ENCODE data around the gene NUDT22.
A peak's percentile ranks its signal among the peaks of the same experiment; 100 is the strongest.

NUDT22 gene

DNA sequence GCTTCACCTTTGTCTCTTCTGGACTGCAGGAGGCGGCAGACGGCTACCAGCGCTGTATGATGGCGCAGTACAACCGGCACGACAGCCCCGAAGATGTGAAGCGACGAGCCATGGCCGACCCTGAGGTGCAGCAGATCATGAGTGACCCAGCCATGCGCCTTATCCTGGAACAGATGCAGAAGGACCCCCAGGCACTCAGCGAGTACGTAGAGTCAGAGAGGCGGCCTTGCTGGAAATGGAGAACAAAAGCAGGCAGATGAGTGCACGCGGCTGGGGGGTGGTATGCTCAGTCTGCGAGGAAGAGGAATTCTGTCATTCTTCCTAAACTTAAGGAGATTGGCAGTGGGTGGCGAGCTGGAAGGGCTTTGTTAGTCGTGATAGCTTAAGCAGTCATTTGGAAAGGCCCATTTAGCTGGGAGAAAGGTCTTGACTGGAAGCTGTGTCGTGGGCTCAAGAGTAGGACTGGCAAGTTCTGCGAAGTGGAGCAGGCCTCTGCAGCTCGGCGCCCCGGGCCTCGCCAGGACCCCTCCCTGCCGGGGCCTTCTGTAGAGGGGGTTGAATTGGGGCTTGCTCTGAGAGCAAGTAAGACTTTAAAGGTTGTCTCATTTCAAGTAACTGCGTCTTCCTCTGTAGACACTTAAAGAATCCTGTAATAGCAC, 22.5 kb upstream of the NUDT22 start:
- peaks cover 82% of the 10 kb centered on the region for H3K36me3 ChIP-seq (ENCODE audit: control insufficient read depth, low read length)
- TF ChIP-seq EZH2phosphoT487 (IDR thresholded peaks at IDR 0.05; ENCODE audit: borderline replicate concordance, low read length): no peak
- TF ChIP-seq, protein P1, sequence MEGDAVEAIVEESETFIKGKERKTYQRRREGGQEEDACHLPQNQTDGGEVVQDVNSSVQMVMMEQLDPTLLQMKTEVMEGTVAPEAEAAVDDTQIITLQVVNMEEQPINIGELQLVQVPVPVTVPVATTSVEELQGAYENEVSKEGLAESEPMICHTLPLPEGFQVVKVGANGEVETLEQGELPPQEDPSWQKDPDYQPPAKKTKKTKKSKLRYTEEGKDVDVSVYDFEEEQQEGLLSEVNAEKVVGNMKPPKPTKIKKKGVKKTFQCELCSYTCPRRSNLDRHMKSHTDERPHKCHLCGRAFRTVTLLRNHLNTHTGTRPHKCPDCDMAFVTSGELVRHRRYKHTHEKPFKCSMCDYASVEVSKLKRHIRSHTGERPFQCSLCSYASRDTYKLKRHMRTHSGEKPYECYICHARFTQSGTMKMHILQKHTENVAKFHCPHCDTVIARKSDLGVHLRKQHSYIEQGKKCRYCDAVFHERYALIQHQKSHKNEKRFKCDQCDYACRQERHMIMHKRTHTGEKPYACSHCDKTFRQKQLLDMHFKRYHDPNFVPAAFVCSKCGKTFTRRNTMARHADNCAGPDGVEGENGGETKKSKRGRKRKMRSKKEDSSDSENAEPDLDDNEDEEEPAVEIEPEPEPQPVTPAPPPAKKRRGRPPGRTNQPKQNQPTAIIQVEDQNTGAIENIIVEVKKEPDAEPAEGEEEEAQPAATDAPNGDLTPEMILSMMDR (IDR thresholded peaks at IDR 0.05; ENCODE audit: low read depth, low read length, poor library complexity, severe bottlenecking): no peak
- H3K27ac ChIP-seq (ENCODE audit: low read depth, low read length): peak overlapping the region; percentile 95; the same call in 1 of the 2 replicates

DNA sequence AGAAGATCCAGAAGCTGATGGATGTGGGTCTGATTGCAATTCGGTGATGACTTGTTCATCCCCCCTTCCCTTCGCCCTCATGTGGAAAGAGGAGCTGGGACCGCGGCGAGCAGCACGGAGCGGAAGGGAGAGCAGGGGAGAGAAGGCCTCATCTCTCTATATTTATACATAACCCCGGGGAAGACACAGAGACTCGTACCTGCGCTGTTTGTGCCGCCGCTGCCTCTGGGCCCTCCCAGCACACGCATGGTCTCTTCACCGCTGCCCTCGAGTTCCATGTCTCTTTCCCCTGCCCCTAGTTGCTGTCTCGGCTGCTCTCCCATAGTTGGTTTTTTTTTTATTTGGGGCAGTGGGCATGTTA, 22.0 kb upstream of the NUDT22 start:
- Histone ChIP-seq H3K4me1 (ENCODE audit: control insufficient read depth, low read length) (peaks cover 64% of the 10 kb centered on the region), H3K36me3 (ENCODE audit: control insufficient read depth, low read length) (peaks cover 82% of the 10 kb centered on the region), H3K9me2 (replicated peaks; ENCODE audit: control insufficient read depth, low read length) (no peaks in the 10 kb centered on the region), H3F3A (ENCODE audit: control insufficient read depth, insufficient read depth) (peaks cover 34% of the 10 kb centered on the region), H4K20me1 (ENCODE audit: control insufficient read depth, insufficient read depth, low read depth, low read length) (no peaks in the 10 kb centered on the region; the same call in 1 of the 2 replicates), H3K4me2 (ENCODE audit: low read length) (peak overlapping the region; percentile 77), H3K4me3 (ENCODE audit: low read length) (no peak overlapping the region), H3K79me2 (ENCODE audit: control insufficient read depth, low read length) (peaks cover 26% of the 10 kb centered on the region), H3K27ac (ENCODE audit: low read depth, low read length) (peak overlapping the region; percentile 95), H3K9me3 (ENCODE audit: control insufficient read depth, insufficient read depth, low read length) (no peaks in the 10 kb centered on the region), H3K27me3 (ENCODE audit: control insufficient read depth, low read length) (no peaks in the 10 kb centered on the region)
- no peak for TF ChIP-seq EZH2phosphoT487 (IDR thresholded peaks at IDR 0.05; ENCODE audit: borderline replicate concordance, low read length)
- TF ChIP-seq, protein P1 (IDR thresholded peaks at IDR 0.05; ENCODE audit: low read depth, low read length, poor library complexity, severe bottlenecking): no peak

More for the DNA sequence above, 22.5 kb upstream of the NUDT22 start:
- Histone ChIP-seq H3K79me2 (ENCODE audit: control insufficient read depth, low read length) (peaks cover 21% of the 10 kb centered on the region), H3F3A (ENCODE audit: control insufficient read depth, insufficient read depth) (peaks cover 34% of the 10 kb centered on the region), H3K9me2 (replicated peaks; ENCODE audit: control insufficient read depth, low read length) (no peaks in the 10 kb centered on the region), H3K27me3 (ENCODE audit: control insufficient read depth, low read length) (no peaks in the 10 kb centered on the region), H3K4me3 (ENCODE audit: low read length) (no peak overlapping the region), H4K20me1 (ENCODE audit: control insufficient read depth, insufficient read depth, low read depth, low read length) (no peaks in the 10 kb centered on the region; the same call in 1 of the 2 replicates), H3K9me3 (ENCODE audit: control insufficient read depth, insufficient read depth, low read length) (no peaks in the 10 kb centered on the region), H3K4me1 (ENCODE audit: control insufficient read depth, low read length) (peaks cover 59% of the 10 kb centered on the region), H3K4me2 (ENCODE audit: low read length) (no peak overlapping the region)

DNA sequence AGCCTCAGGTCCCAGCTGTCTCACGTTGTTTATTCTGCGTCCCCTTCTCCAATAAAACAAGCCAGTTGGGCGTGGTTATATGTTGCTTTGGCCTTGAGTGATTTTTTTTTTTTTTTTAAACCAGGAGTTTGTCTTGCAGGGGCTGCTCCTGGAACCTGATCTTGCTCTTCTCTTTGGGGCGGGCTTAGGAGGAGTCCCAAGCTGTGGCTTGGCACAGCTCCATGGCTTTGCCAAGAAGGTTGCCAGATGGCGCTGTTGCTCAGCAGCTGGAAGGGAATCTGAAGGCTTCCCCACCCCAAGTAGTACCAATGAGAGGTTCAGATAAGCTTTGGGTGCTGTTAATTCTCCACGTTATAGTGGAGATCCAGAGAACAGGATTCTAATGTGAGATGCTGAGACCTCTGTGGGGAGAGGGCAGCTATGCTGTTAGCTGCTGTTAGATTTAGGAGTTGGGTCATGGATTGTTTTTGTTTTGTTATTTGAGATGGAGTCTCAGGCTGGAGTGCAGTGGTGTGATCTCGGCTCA, 21.5 kb upstream of the NUDT22 start:
- Histone ChIP-seq H3K4me2 (ENCODE audit: low read length) (peak overlapping the region; percentile 77), H3F3A (ENCODE audit: control insufficient read depth, insufficient read depth) (peaks cover 34% of the 10 kb centered on the region), H3K9me3 (ENCODE audit: control insufficient read depth, insufficient read depth, low read length) (no peaks in the 10 kb centered on the region), H4K20me1 (ENCODE audit: control insufficient read depth, insufficient read depth, low read depth, low read length) (no peaks in the 10 kb centered on the region; the same call in 1 of the 2 replicates), H3K36me3 (ENCODE audit: control insufficient read depth, low read length) (peaks cover 87% of the 10 kb centered on the region), H3K79me2 (ENCODE audit: control insufficient read depth, low read length) (peaks cover 30% of the 10 kb centered on the region), H3K9me2 (replicated peaks; ENCODE audit: control insufficient read depth, low read length) (no peaks in the 10 kb centered on the region), H3K27ac (ENCODE audit: low read depth, low read length) (peak overlapping the region; percentile 95), H3K4me3 (ENCODE audit: low read length) (no peak overlapping the region), H3K27me3 (ENCODE audit: control insufficient read depth, low read length) (no peaks in the 10 kb centered on the region), H3K4me1 (ENCODE audit: control insufficient read depth, low read length) (peaks cover 68% of the 10 kb centered on the region)
- no peak for TF ChIP-seq EZH2phosphoT487 (IDR thresholded peaks at IDR 0.05; ENCODE audit: borderline replicate concordance, low read length)
- TF ChIP-seq, protein P1 (IDR thresholded peaks at IDR 0.05; ENCODE audit: low read depth, low read length, poor library complexity, severe bottlenecking): peak; percentile 83

Measured in DOHH2 (cell line).